Uterus (tissue), 2 donors: ENCODE data around the gene CYP4F12.

Source experiments
- CTCF ChIP-seq, 4 experiments: fragments of 200-600 bp in 2 of 4; fragments of 450-650 bp in 2 of 4; sonication (generic) in 2 of 4; IDR thresholded peaks; one replicate each; pipeline ENCODE4 v1.5.1; 2016 to 2019; ENCODE audit warnings: antibody characterized with exemption in 4 of 4, mild to moderate bottlenecking in 2 of 4, moderate library complexity in 1 of 4
- POLR2A ChIP-seq, 2 donors: fragments of 450-650 bp; IDR thresholded peaks; one replicate each; pipeline ENCODE4 v1.6.1; 2016; ENCODE audit warnings: antibody characterized with exemption in 2 of 2, mild to moderate bottlenecking in 1 of 2, moderate library complexity in 1 of 2

GRCh38 chr19:15631817-15632216 lies 41.1 kb upstream of the CYP4F12 start:
- TF ChIP-seq CTCF (IDR thresholded peaks at IDR 0.05), result no peak
- TF ChIP-seq POLR2A (IDR thresholded peaks at IDR 0.05), result no peak
